HepG2 (cell line): ENCODE data around the gene CCDC33. TPM values are rescaled to one million over a fixed set of nuclear protein-coding genes. Genes with fewer than 3 reads are reported as not detected.

ENCODE experiments used
- ATAC-seq: fragments of 200-7000 bp; cut with Tn5 transposase; 3 replicates; pipeline ENCODE4 v1.9.1; 2020; ENCODE audit warnings: mild to moderate bottlenecking, moderate library complexity
- BruUV-seq: library from RNA; stranded (reverse); fragments of 400-500 nt; replicated peaks from 2 replicates; lab custom pipeline; 2021; lab: Mats Ljungman, UMichigan
- CTCF ChIA-PET: fragments of 300-600 bp; formaldehyde crosslinking; extraction: SDS; loops from one replicate; lab custom pipeline; 2021; ENCODE audit warnings: low total read pairs, inconsistent platforms, low intra/inter-chr PET ratio; lab: Yijun Ruan, JAX
- POLR2A ChIA-PET: fragments of 350-600 bp; sonication (Branson Sonifier 250); formaldehyde crosslinking; loops from one replicate; lab custom pipeline; 2020; ENCODE audit warnings: antibody characterized with exemption, inconsistent platforms; lab: Yijun Ruan, JAX
- DNase-seq: peaks from one replicate; pipeline ENCODE4 v3.0.0-alpha.2; 2015; ENCODE audit warnings: low spot score
- FAIRE-seq: peaks from 3 replicates; lab custom pipeline; 2011; peaks lifted over from hg19 to GRCh38; lab: Jason Lieb, UNC
- H2AFZ ChIP-seq: one replicate; pipeline ENCODE4 v1.6.1; 2011; ENCODE audit warnings: low read length, inconsistent platforms
- H3K27ac ChIP-seq: fragments of 300-600 bp; 3 replicates; pipeline ENCODE4 v1.8.0; 2011; ENCODE audit warnings: mixed run types, mild to moderate bottlenecking, mixed read lengths, low read length, inconsistent platforms; ENCODE audit not compliant: insufficient read depth; ENCODE audit errors: extremely low read length
- H3K27me3 ChIP-seq, 2 experiments: fragments of 200-600 bp in 1 of 2; 2 replicates in 1 of 2; 3 replicates in 1 of 2; pipeline versions ENCODE4 v1.6.0 to v1.8.0; 2011; ENCODE audit warnings: low read length in 2 of 2, mild to moderate bottlenecking in 2 of 2, moderate library complexity in 2 of 2, inconsistent platforms in 1 of 2; ENCODE audit not compliant: insufficient read depth in 2 of 2, control insufficient read depth in 1 of 2
- H3K36me3 ChIP-seq, 2 experiments: fragments of 200-600 bp in 1 of 2; replicated peaks in 1 of 2; 2 replicates in 1 of 2; 3 replicates in 1 of 2; pipeline versions ENCODE4 v1.5.1 to v1.8.0; 2011; ENCODE audit warnings: low read length in 2 of 2, inconsistent platforms in 1 of 2; ENCODE audit not compliant: insufficient read depth in 2 of 2, control insufficient read depth in 1 of 2
- H3K4me1 ChIP-seq: 2 replicates; pipeline ENCODE4 v1.5.1; 2012; ENCODE audit warnings: low read length, inconsistent platforms; ENCODE audit not compliant: insufficient read depth
- H3K4me2 ChIP-seq: 2 replicates; pipeline ENCODE4 v1.6.0; 2011; ENCODE audit warnings: low read depth, low read length, inconsistent platforms
- H3K4me3 ChIP-seq, 3 experiments: fragments of 200-600 bp in 1 of 3; sonication (generic), shearing (Covaris generic) in 1 of 3; replicated peaks in 1 of 3; 2 replicates each; pipeline ENCODE4 v1.5.1; 2011 to 2016; ENCODE audit warnings: low read length in 3 of 3, inconsistent platforms in 2 of 3, low read depth in 2 of 3, mild to moderate bottlenecking in 2 of 3, control low read depth in 1 of 3, mixed read lengths in 1 of 3; ENCODE audit not compliant: insufficient read depth in 1 of 3
- H3K79me2 ChIP-seq: one replicate; pipeline ENCODE4 v1.6.1; 2011; ENCODE audit warnings: low read length, inconsistent platforms; ENCODE audit not compliant: insufficient read depth
- H3K9ac ChIP-seq: 2 replicates; pipeline ENCODE4 v1.6.0; 2011; ENCODE audit warnings: mild to moderate bottlenecking, low read depth, low read length, inconsistent platforms; ENCODE audit not compliant: insufficient read depth
- H3K9me3 ChIP-seq: 2 replicates; pipeline ENCODE4 v1.5.1; 2012; ENCODE audit warnings: mild to moderate bottlenecking, low read length
- H4K20me1 ChIP-seq: 2 replicates; pipeline ENCODE4 v1.6.0; 2011; ENCODE audit warnings: inconsistent platforms, mild to moderate bottlenecking, low read length, moderate library complexity; ENCODE audit not compliant: insufficient read depth
- AHR ChIP-seq: IDR thresholded peaks from 2 replicates; pipeline ENCODE4 v1.6.1; 2018; ENCODE audit warnings: missing genetic modification reagents, missing compliant biosample characterization
- CBFB ChIP-seq: sonication (generic); formaldehyde crosslinking; IDR thresholded peaks from 2 replicates; pipeline ENCODE4 v1.4.0; 2020; ENCODE audit warnings: missing genetic modification reagents
- ETV5 ChIP-seq: IDR thresholded peaks from 2 replicates; pipeline ENCODE4 v1.6.1; 2018; ENCODE audit warnings: missing biosample characterization, missing genetic modification reagents, inconsistent platforms, borderline replicate concordance
- KAT7 ChIP-seq: IDR thresholded peaks from 2 replicates; pipeline ENCODE4 v1.6.1; 2018; ENCODE audit warnings: borderline replicate concordance, missing compliant biosample characterization
- NFIB ChIP-seq: sonication (generic); formaldehyde crosslinking; IDR thresholded peaks from 2 replicates; pipeline ENCODE4 v1.9.0; 2021; ENCODE audit warnings: missing genetic modification reagents, mild to moderate bottlenecking, borderline replicate concordance
- REST ChIP-seq, 2 experiments: IDR thresholded peaks; 2 replicates each; pipeline ENCODE4 v1.6.1; 2011 to 2012; ENCODE audit warnings: low read length in 2 of 2, borderline replicate concordance in 1 of 2, low read depth in 1 of 2, mild to moderate bottlenecking in 1 of 2, moderate library complexity in 1 of 2
- REXO4 ChIP-seq: sonication (generic); formaldehyde crosslinking; IDR thresholded peaks from 2 replicates; pipeline ENCODE4 v1.8.0; 2022; ENCODE audit warnings: missing genetic modification reagents, mild to moderate bottlenecking, borderline replicate concordance
- ZNF280D ChIP-seq: sonication (generic); formaldehyde crosslinking; IDR thresholded peaks from 2 replicates; pipeline ENCODE4 v1.5.1; 2020; ENCODE audit warnings: mild to moderate bottlenecking, missing genetic modification reagents
- WGBS: methylation state at CpG from one replicate; pipeline ENCODE4 v1.1.6; 2017; ENCODE audit warnings: low lambda C conversion rate; 5-methylcytosine and 5-hydroxymethylcytosine counted together
- in situ Hi-C: cut with HindIII; loops from 2 replicates; pipeline ENCODE4 v1.10.0; 2017; ENCODE audit warnings: low pct_unique_long_range_greater_than_20kb; ENCODE audit not compliant: extremely low pct_ligation_motif_present
- intact Hi-C: fragments of 100-400 bp; cut with micrococcal nuclease; formaldehyde crosslinking; loops from one replicate; pipeline ENCODE4 v1.10.0; 2022; ENCODE audit not compliant: unreplicated experiment
- polyA plus RNA-seq, 8 experiments: library from polyadenylated mRNA; depleted of rRNA in 3 of 8; stranded (reverse) in 7 of 8; unstranded in 1 of 8; fragments of >200 nt; fragmentation: Illumina TruSeq in 4 of 8; extraction: Trizol in 4 of 8; gene quantifications; 2 replicates each; pipeline versions ENCODE4 v1.2.1 to v1.2.3, GENCODE V29; 2011 to 2016; ENCODE audit warnings: low read depth in 4 of 8, missing spikeins in 1 of 8, mixed read lengths in 1 of 8; ENCODE audit not compliant: insufficient read depth in 1 of 8
- total RNA-seq, 5 experiments: library from RNA; depleted of rRNA; stranded (reverse); fragments of >200 nt; fragmentation: Illumina TruSeq; extraction: Trizol; gene quantifications; 2 replicates each; pipeline ENCODE4 v1.2.3, GENCODE V29; 2016; ENCODE audit warnings: low read depth in 1 of 5
- TF ChIP-seq, protein P1 (sequence below): sonication (generic); formaldehyde crosslinking; conservative IDR thresholded peaks from 2 replicates; pipeline ENCODE4 v1.4.0; 2020; ENCODE audit warnings: missing genetic modification reagents
- TF ChIP-seq, protein P2 (sequence below): sonication (generic); formaldehyde crosslinking; IDR thresholded peaks from 2 replicates; pipeline ENCODE4 v1.4.0; 2020; ENCODE audit warnings: missing genetic modification reagents
- TF ChIP-seq, protein P3 (sequence below): sonication (generic); formaldehyde crosslinking; IDR thresholded peaks from 2 replicates; pipeline ENCODE4 v1.4.0; 2020; ENCODE audit warnings: missing genetic modification reagents, borderline replicate concordance

CCDC33 gene
- total and polyA plus RNA-seq, 2 of the 13 experiments (the other 11 are each of a cell fraction or from before 2014, with no cell fraction given) = 0.30 TPM; not detected in 1

DNA sequence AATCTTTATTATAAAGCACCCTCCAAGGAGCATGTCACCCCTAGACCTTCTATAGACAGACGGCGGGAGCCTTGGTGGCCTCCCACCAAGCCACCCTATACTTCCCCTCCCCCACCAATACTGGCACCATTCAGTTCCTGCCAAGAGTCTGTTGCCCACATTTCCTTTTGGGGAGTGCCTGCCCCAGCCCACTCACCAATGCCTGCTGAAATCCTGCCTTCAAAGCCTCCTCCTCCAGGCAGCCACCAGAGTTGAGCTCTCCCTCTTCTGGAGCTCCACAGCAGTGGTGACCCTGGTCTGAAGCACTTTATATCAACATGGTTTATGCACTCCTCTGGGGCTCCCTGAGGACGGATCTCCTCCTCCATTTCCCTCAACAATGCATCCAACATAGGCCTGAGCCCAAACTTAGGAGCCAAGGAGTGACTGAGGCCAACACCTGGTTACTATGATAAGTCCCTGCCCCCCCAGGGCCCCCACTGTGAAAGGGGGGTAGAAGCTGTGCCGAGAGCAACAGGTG is 8.8 kb downstream of the CCDC33 start (continued):
- TF ChIP-seq REST (IDR thresholded peaks at IDR 0.05; ENCODE audit: borderline replicate concordance in 1 of 2, low read depth in 1 of 2, low read length in 2 of 2) (no peak), KAT7 (CRISPR knock-in tag) (no peak)
- TF ChIP-seq, protein P1, sequence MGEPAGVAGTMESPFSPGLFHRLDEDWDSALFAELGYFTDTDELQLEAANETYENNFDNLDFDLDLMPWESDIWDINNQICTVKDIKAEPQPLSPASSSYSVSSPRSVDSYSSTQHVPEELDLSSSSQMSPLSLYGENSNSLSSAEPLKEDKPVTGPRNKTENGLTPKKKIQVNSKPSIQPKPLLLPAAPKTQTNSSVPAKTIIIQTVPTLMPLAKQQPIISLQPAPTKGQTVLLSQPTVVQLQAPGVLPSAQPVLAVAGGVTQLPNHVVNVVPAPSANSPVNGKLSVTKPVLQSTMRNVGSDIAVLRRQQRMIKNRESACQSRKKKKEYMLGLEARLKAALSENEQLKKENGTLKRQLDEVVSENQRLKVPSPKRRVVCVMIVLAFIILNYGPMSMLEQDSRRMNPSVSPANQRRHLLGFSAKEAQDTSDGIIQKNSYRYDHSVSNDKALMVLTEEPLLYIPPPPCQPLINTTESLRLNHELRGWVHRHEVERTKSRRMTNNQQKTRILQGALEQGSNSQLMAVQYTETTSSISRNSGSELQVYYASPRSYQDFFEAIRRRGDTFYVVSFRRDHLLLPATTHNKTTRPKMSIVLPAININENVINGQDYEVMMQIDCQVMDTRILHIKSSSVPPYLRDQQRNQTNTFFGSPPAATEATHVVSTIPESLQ (CRISPR knock-in tag) = no peak
- TF ChIP-seq, all 625 proteins: peak for 0

- intact Hi-C loops (no loop called here), in situ Hi-C loops (no loop called here)
- Histone ChIP-seq H3K27ac (no peak overlapping the region), H3K4me3 (no peak overlapping the region), H3K9me3 (no peaks in the 10 kb centered on the region), H3K9ac (no peak overlapping the region), H3K79me2 (no peaks in the 10 kb centered on the region), H4K20me1 (no peaks in the 10 kb centered on the region), H3K27me3 (peaks cover 2 to 41% of the 10 kb centered on the region in 2 experiments; a peak in 4 of 5 replicates), H3K4me2 (no peak overlapping the region), H2AFZ (no peak overlapping the region), H3K36me3 (no peaks in the 10 kb centered on the region), H3K4me1 (peaks cover 13% of the 10 kb centered on the region; the same call in 1 of the 2 replicates)
- POLR2A ChIA-PET = no interaction called here
- no peak for FAIRE-seq
- BruUV-seq = no TSS peak
- DNase-seq = no peak
- 2% methylated on average over 13 of the region's 36 CpGs for WGBS
- CTCF ChIA-PET = no interaction called here
- no peak for ATAC-seq
- TF ChIP-seq AHR (no peak), CBFB (no peak), ETV5 (CRISPR knock-in tag) (no peak), ZNF280D (CRISPR knock-in tag) (no peak), NFIB (CRISPR knock-in tag) (no peak), REXO4 (no peak)
- TF ChIP-seq, protein P2, sequence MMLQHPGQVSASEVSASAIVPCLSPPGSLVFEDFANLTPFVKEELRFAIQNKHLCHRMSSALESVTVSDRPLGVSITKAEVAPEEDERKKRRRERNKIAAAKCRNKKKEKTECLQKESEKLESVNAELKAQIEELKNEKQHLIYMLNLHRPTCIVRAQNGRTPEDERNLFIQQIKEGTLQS (CRISPR knock-in tag) = no peak
- TF ChIP-seq, protein P3, sequence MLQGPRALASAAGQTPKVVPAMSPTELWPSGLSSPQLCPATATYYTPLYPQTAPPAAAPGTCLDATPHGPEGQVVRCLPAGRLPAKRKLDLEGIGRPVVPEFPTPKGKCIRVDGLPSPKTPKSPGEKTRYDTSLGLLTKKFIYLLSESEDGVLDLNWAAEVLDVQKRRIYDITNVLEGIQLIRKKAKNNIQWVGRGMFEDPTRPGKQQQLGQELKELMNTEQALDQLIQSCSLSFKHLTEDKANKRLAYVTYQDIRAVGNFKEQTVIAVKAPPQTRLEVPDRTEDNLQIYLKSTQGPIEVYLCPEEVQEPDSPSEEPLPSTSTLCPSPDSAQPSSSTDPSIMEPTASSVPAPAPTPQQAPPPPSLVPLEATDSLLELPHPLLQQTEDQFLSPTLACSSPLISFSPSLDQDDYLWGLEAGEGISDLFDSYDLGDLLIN (CRISPR knock-in tag) = no peak
Measured at GRCh38 chr15:74245342-74245931, 9.3 kb downstream of the CCDC33 start.
